ENCODE results near the gene RNF180.

RNF180 gene

DNA sequence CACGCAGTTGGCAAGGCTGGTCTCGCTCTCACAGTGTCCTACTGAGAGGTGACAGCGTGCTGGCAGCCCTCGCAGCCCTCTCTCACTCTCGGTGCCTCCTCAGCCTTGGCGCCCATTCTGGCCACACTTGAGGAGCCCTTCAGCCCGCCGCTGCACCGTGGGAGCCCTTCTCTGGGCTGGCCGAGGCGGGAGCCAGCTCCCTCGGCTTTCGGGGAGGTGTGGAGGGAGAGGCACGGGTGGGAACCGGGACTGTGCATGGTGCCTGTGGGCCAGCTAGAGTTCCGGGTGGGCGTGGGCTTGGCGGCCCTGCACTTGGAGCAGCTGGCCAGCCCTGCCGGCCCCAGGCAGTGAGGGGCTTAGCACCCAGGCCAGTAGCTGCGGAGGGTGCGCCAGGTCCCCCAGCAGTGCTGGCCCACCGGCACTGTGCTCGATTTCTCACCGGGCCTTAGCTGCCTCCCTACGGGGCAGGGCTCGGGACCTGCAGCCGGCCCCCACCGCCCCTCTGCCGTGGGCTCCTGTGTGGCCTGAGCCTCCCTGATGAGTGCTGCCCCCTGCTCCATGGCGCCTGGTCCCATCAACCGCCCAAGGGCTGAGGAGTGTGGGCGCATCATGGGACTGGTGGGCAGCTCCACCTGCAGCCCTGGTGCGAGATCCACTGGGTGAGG is 15.7 kb upstream of the RNF180 start:
- peaks cover 0 to 7% (median 0%) of the 10 kb centered on the region in 5 donors for H3K9me3 ChIP-seq (ENCODE audit: control insufficient read depth in 5 of 5, low read length in 5 of 5)
- H3K27me3 ChIP-seq (ENCODE audit: control insufficient read depth in 5 of 5, insufficient read depth in 4 of 5, low read length in 5 of 5) = no peaks in the 10 kb centered on the region
- no peak overlapping the region for H3K4me3 ChIP-seq (ENCODE audit: low read depth in 1 of 5, low read length in 5 of 5)
- no peak overlapping the region for H3K9ac ChIP-seq (ENCODE audit: low read length in 5 of 5)
- no peak overlapping the region for H3K27ac ChIP-seq (ENCODE audit: low read depth, low read length)
- H3K4me1 ChIP-seq (ENCODE audit: control insufficient read depth in 5 of 5, insufficient read depth in 5 of 5, low read length in 5 of 5) = peaks cover 0 to 6% (median 0%) of the 10 kb centered on the region in 5 donors
- no peaks in the 10 kb centered on the region for H3K36me3 ChIP-seq (ENCODE audit: control insufficient read depth in 5 of 5, insufficient read depth in 5 of 5, low read length in 5 of 5)

DNA sequence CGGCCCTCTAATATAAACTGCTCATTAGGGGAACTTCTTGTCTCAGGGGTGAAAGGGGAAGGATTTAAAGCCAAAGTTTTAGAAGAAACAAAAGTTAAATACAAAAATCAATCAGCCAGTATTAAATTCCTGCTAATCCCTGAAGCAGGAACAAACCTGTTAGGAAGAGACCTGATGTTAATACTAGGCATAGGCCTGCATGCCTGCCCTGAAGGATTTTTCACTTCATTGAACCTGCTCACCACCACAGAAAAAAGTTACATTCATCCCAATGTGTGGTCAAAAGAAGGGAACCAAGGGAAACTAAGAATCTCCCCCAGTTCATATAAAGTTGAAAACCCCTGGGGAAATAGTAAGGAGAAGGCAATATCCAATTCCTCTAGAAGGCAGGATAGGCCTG is 9.4 kb upstream of the RNF180 start:
- H3K36me3 ChIP-seq (ENCODE audit: control insufficient read depth in 5 of 5, insufficient read depth in 5 of 5, low read length in 5 of 5) = no peaks in the 10 kb centered on the region
- H3K27me3 ChIP-seq (ENCODE audit: control insufficient read depth in 5 of 5, insufficient read depth in 4 of 5, low read length in 5 of 5) = no peaks in the 10 kb centered on the region
- no peak overlapping the region for H3K27ac ChIP-seq (ENCODE audit: low read depth, low read length)
- no peak overlapping the region for H3K4me3 ChIP-seq (ENCODE audit: low read depth in 1 of 5, low read length in 5 of 5)
- no peak overlapping the region for H3K9ac ChIP-seq (ENCODE audit: low read length in 5 of 5)
- peaks cover 0 to 7% (median 0%) of the 10 kb centered on the region in 5 donors for H3K9me3 ChIP-seq (ENCODE audit: control insufficient read depth in 5 of 5, low read length in 5 of 5)
- no peaks in the 10 kb centered on the region for H3K4me1 ChIP-seq (ENCODE audit: control insufficient read depth in 5 of 5, insufficient read depth in 5 of 5, low read length in 5 of 5)

DNA sequence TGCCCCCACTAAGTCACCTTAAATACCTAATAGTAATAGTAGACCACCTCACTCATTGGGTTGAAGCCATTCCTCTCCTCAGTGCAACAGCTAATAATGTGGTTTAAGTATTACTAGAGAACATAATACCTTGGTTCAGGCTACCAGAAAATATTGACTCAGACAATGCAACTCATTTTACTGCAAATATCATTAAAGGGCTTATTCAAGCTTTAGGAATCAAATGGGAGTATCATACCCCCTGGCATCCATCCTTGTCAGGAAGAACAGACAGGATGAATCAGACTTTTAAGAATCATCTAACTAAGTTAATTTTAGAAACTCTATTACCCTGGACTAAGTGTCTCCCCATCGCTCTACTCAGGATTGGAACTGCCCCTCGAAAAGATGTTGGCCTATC is 6.8 kb upstream of the RNF180 start:
- no peak overlapping the region for H3K9ac ChIP-seq (ENCODE audit: low read length in 5 of 5)
- H3K9me3 ChIP-seq (ENCODE audit: control insufficient read depth in 5 of 5, low read length in 5 of 5) = peaks cover 0 to 2% (median 0%) of the 10 kb centered on the region in 5 donors
- H3K4me1 ChIP-seq (ENCODE audit: control insufficient read depth in 5 of 5, insufficient read depth in 5 of 5, low read length in 5 of 5) = no peaks in the 10 kb centered on the region
- no peak overlapping the region for H3K4me3 ChIP-seq (ENCODE audit: low read depth in 1 of 5, low read length in 5 of 5)
- H3K36me3 ChIP-seq (ENCODE audit: control insufficient read depth in 5 of 5, insufficient read depth in 5 of 5, low read length in 5 of 5) = no peaks in the 10 kb centered on the region
- H3K27ac ChIP-seq (ENCODE audit: low read depth, low read length) = no peak overlapping the region
- H3K27me3 ChIP-seq (ENCODE audit: control insufficient read depth in 5 of 5, insufficient read depth in 4 of 5, low read length in 5 of 5) = no peaks in the 10 kb centered on the region

DNA sequence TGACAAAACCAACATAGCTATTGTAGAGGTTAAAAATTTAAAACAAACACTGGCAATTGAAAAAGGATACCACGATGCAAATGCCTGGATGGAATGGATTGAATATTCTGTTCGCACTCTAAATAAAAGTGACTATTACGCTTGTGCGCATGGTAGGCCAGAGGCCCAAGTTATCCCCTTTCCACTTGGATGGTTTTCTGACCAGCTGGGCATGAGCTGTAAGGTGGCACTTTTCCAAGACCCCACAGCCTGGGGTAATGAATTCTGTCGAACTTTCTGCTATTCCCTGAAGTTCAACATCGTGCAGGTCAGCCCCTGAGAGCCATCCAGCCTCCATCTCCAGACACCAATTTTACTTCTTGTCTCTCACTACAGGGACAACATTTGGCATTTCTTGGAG is 5.4 kb upstream of the RNF180 start:
- Histone ChIP-seq H3K9ac (ENCODE audit: low read length in 5 of 5) (no peak overlapping the region), H3K9me3 (ENCODE audit: control insufficient read depth in 5 of 5, low read length in 5 of 5) (no peaks in the 10 kb centered on the region), H3K4me3 (ENCODE audit: low read depth in 1 of 5, low read length in 5 of 5) (no peak overlapping the region), H3K36me3 (ENCODE audit: control insufficient read depth in 5 of 5, insufficient read depth in 5 of 5, low read length in 5 of 5) (no peaks in the 10 kb centered on the region), H3K27me3 (ENCODE audit: control insufficient read depth in 5 of 5, insufficient read depth in 4 of 5, low read length in 5 of 5) (no peaks in the 10 kb centered on the region), H3K4me1 (ENCODE audit: control insufficient read depth in 5 of 5, insufficient read depth in 5 of 5, low read length in 5 of 5) (peaks cover 2 to 5% (median 4%) of the 10 kb centered on the region in 5 donors), H3K27ac (ENCODE audit: low read depth, low read length) (no peak overlapping the region)

DNA sequence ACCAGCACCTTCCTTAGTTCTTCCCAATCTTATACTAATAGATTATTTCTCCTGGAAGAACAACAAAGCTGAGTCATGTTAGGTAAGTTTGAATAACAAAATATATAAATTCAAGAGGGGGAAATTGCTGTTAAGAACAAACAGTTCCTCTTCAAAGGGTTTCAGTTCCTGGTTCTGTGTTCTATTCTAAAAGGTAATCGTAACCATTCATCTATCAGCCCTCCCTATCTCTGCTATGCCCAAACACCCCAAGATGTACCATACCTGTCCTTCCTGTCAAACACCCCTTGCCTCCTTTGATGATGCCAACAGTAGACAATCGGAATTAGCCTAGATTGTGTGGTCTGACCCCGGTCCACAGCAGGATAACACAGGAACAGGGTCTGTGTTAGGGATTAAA is 4.2 kb upstream of the RNF180 start:
- Histone ChIP-seq H3K4me1 (ENCODE audit: control insufficient read depth in 5 of 5, insufficient read depth in 5 of 5, low read length in 5 of 5) (peaks cover 5 to 13% (median 12%) of the 10 kb centered on the region in 5 donors), H3K9ac (ENCODE audit: low read length in 5 of 5) (no peak overlapping the region), H3K27me3 (ENCODE audit: control insufficient read depth in 5 of 5, insufficient read depth in 4 of 5, low read length in 5 of 5) (no peaks in the 10 kb centered on the region), H3K27ac (ENCODE audit: low read depth, low read length) (no peak overlapping the region), H3K36me3 (ENCODE audit: control insufficient read depth in 5 of 5, insufficient read depth in 5 of 5, low read length in 5 of 5) (no peaks in the 10 kb centered on the region), H3K9me3 (ENCODE audit: control insufficient read depth in 5 of 5, low read length in 5 of 5) (no peaks in the 10 kb centered on the region), H3K4me3 (ENCODE audit: low read depth in 1 of 5, low read length in 5 of 5) (no peak overlapping the region)

DNA sequence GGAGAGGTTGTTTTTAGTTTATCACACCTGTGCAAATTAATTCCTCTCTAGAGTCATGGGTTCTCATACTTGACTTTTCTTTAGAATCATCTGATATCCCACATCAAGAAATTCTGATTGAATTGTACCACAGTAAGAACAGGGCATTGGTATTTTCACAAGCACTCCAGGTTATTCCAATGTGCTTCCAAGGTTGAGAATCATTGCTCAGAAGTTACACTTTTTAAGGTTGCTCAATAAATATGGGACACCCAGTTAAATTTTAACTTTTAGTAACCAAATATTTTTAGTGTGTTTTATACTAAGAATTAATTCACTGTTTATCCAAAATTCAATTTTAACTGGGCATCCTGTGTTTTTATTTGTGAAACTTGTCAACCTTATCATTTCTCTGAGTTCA is 2.5 kb upstream of the RNF180 start:
- Histone ChIP-seq H3K27me3 (ENCODE audit: control insufficient read depth in 5 of 5, insufficient read depth in 4 of 5, low read length in 5 of 5) (no peaks in the 10 kb centered on the region), H3K36me3 (ENCODE audit: control insufficient read depth in 5 of 5, insufficient read depth in 5 of 5, low read length in 5 of 5) (no peaks in the 10 kb centered on the region), H3K9ac (ENCODE audit: low read length in 5 of 5) (no peak overlapping the region), H3K4me3 (ENCODE audit: low read depth in 1 of 5, low read length in 5 of 5) (no peak overlapping the region), H3K27ac (ENCODE audit: low read depth, low read length) (no peak overlapping the region), H3K9me3 (ENCODE audit: control insufficient read depth in 5 of 5, low read length in 5 of 5) (no peaks in the 10 kb centered on the region), H3K4me1 (ENCODE audit: control insufficient read depth in 5 of 5, insufficient read depth in 5 of 5, low read length in 5 of 5) (peaks cover 5 to 15% (median 12%) of the 10 kb centered on the region in 5 donors)

DNA sequence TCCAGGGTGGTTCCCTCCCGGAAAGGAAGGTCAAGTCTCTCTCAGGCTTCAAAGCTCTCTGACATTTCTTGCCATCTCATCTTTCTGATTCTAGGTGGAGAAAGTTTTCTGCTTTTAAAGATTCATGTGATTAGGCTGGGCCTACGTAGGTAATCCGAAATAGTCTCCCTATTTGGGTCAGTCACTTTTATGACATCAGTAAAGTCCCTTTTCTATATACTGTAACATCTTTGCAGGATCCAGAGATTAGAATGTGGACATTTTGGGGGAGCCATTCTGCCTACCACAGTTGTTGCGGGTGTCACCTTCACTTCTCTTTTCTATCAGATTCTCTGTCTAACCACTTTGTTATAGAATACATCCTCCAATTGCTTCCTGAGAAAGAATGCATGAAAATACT is 1.9 kb upstream of the RNF180 start:
- peaks cover 5 to 15% (median 12%) of the 10 kb centered on the region in 5 donors for H3K4me1 ChIP-seq (ENCODE audit: control insufficient read depth in 5 of 5, insufficient read depth in 5 of 5, low read length in 5 of 5)
- no peak overlapping the region for H3K27ac ChIP-seq (ENCODE audit: low read depth, low read length)
- H3K36me3 ChIP-seq (ENCODE audit: control insufficient read depth in 5 of 5, insufficient read depth in 5 of 5, low read length in 5 of 5) = no peaks in the 10 kb centered on the region
- H3K4me3 ChIP-seq (ENCODE audit: low read depth in 1 of 5, low read length in 5 of 5) = no peak overlapping the region
- H3K9me3 ChIP-seq (ENCODE audit: control insufficient read depth in 5 of 5, low read length in 5 of 5) = no peaks in the 10 kb centered on the region
- H3K27me3 ChIP-seq (ENCODE audit: control insufficient read depth in 5 of 5, insufficient read depth in 4 of 5, low read length in 5 of 5) = no peaks in the 10 kb centered on the region
- H3K9ac ChIP-seq (ENCODE audit: low read length in 5 of 5) = no peak overlapping the region

DNA sequence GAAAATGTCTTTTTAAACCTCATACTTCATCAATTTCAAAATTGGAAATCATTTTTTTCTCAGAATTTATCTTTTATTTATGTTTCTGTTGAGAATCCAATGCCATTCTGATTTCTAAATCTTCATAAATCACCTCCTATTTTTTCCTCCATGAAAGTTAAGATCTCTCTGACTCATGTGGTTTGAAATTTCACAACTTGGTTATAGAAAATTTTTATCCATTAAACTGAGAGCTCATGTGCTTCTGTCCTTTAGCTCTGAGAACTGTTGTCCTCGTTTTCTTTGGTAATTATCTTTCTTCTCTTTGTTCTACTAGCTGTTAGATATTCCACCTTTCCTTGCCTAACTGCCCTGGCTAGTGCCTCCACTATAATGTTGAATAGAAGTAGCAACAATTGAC is 1.5 kb upstream of the RNF180 start:
- peaks cover 5 to 15% (median 12%) of the 10 kb centered on the region in 5 donors for H3K4me1 ChIP-seq (ENCODE audit: control insufficient read depth in 5 of 5, insufficient read depth in 5 of 5, low read length in 5 of 5)

DNA sequence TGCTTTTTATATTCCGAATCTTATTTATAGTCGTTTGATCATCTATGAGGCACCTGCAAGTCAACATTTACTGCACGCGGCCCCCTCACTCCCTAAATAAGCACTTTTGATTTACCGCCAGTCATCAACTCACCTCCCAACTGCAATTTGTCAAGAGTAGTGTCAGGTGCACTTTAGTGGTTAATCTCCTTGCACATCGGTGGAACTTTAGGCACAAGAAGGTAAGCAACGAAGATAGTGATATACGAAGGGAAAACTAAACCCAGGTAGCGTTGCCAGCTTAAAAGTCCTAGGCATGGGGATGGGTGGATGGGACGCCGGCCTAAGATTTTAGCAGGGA is 513 bp upstream of the RNF180 start:
- H3K36me3 ChIP-seq (ENCODE audit: control insufficient read depth in 5 of 5, insufficient read depth in 5 of 5, low read length in 5 of 5) = no peaks in the 10 kb centered on the region
- no peaks in the 10 kb centered on the region for H3K9me3 ChIP-seq (ENCODE audit: control insufficient read depth in 5 of 5, low read length in 5 of 5)
- no peaks in the 10 kb centered on the region for H3K27me3 ChIP-seq (ENCODE audit: control insufficient read depth in 5 of 5, insufficient read depth in 4 of 5, low read length in 5 of 5)
- peaks cover 5 to 15% (median 12%) of the 10 kb centered on the region in 5 donors for H3K4me1 ChIP-seq (ENCODE audit: control insufficient read depth in 5 of 5, insufficient read depth in 5 of 5, low read length in 5 of 5)
- no peak overlapping the region for H3K27ac ChIP-seq (ENCODE audit: low read depth, low read length)
- H3K4me3 ChIP-seq (ENCODE audit: low read depth in 1 of 5, low read length in 5 of 5) = peak overlapping the region; percentile 81 to 89 (median 83)
- peak overlapping the region; percentile 63 to 89 (median 83) for H3K9ac ChIP-seq (ENCODE audit: low read length in 5 of 5)

More for the DNA sequence above, 1.5 kb upstream of the RNF180 start:
- H3K9ac ChIP-seq (ENCODE audit: low read length in 5 of 5) = no peak overlapping the region
- H3K36me3 ChIP-seq (ENCODE audit: control insufficient read depth in 5 of 5, insufficient read depth in 5 of 5, low read length in 5 of 5) = no peaks in the 10 kb centered on the region
- H3K4me3 ChIP-seq (ENCODE audit: low read depth in 1 of 5, low read length in 5 of 5) = no peak overlapping the region
- no peaks in the 10 kb centered on the region for H3K9me3 ChIP-seq (ENCODE audit: control insufficient read depth in 5 of 5, low read length in 5 of 5)
- no peak overlapping the region for H3K27ac ChIP-seq (ENCODE audit: low read depth, low read length)
- no peaks in the 10 kb centered on the region for H3K27me3 ChIP-seq (ENCODE audit: control insufficient read depth in 5 of 5, insufficient read depth in 4 of 5, low read length in 5 of 5)

DNA sequence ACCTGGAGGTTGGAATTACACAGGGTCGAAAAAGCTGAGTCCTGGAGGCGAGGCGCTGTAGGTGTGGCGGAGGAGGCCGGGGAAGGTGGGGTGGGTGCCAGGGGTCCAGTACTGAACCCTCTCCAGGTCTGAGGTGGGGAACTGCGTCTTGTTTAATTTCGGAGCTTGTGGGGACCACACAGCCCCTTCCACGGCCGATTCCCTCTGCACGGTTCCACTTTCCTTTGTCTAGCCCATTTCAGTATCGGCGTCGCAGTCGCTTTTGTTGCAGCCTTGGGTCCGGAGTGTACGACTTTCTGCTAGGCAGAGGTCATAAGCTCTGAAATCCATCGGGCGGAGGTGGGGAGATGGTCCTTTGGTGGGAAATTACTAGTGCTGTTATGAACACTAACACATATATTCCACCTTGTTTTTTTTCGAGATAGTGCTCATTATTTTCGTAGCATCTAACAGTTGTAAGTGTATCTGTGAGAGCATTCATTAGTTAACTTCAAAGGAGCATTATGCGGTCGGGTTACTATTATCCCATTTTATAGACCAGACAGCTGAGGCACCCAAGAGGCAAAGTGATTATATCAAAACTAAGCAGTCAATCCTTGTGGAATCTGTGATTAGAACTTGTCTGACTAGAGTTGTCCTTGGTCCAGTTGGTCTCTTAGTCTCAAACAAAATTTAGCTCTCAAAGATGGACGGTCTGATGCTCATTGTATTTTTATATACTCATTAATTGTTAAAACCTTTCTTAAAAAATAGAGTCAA is 737 bp downstream of the RNF180 start:
- Histone ChIP-seq H3K9ac (ENCODE audit: low read length in 5 of 5) (peak overlapping the region; percentile 63 to 92 (median 86)), H3K9me3 (ENCODE audit: control insufficient read depth in 5 of 5, low read length in 5 of 5) (no peaks in the 10 kb centered on the region), H3K27me3 (ENCODE audit: control insufficient read depth in 5 of 5, insufficient read depth in 4 of 5, low read length in 5 of 5) (no peaks in the 10 kb centered on the region), H3K36me3 (ENCODE audit: control insufficient read depth in 5 of 5, insufficient read depth in 5 of 5, low read length in 5 of 5) (no peaks in the 10 kb centered on the region), H3K4me1 (ENCODE audit: control insufficient read depth in 5 of 5, insufficient read depth in 5 of 5, low read length in 5 of 5) (peaks cover 5 to 15% (median 12%) of the 10 kb centered on the region in 5 donors), H3K4me3 (ENCODE audit: low read depth in 1 of 5, low read length in 5 of 5) (peak overlapping the region; percentile 81 to 92 (median 83)), H3K27ac (ENCODE audit: low read depth, low read length) (peak overlapping the region; percentile 27)

All from subcutaneous abdominal adipose tissue (tissue), 5 donors.